Thyroid gland (tissue), 4 donors: ENCODE data around the gene HENMT1. TPM values are rescaled to one million over a fixed set of nuclear protein-coding genes. Genes with fewer than 3 reads are reported as not detected.
"Not testable (repeated sequence)": the region's sequence is repeated elsewhere in the genome, so short reads cannot be mapped to it uniquely, and the experiment has no call there.

ENCODE experiments used
- DNase-seq, 2 donors: peaks; one replicate each; pipeline ENCODE4 v3.0.0-alpha.2; 2019
- H3K27ac ChIP-seq, 3 donors: fragments of 200-600 bp; sonication (generic); 1 replicate in 2 of 3; 2 replicates in 1 of 3; pipeline ENCODE4 v1.5.1; 2016 to 2019; ENCODE audit warnings: mild to moderate bottlenecking in 1 of 3, moderate library complexity in 1 of 3
- H3K27me3 ChIP-seq: fragments of 200-600 bp; sonication (generic); one replicate; pipeline ENCODE4 v1.5.1; 2019
- H3K36me3 ChIP-seq, 2 donors: fragments of 200-600 bp; sonication (generic); one replicate each; pipeline ENCODE4 v1.5.1; 2016 to 2019
- H3K4me1 ChIP-seq, 2 donors: fragments of 200-600 bp; sonication (generic); one replicate each; pipeline ENCODE4 v1.5.1; 2017 to 2019
- H3K4me3 ChIP-seq, 3 donors: fragments of 200-600 bp; sonication (generic); replicated peaks in 1 of 3; 1 replicate in 2 of 3; 2 replicates in 1 of 3; pipeline ENCODE4 v1.5.1; 2016; ENCODE audit warnings: mild to moderate bottlenecking in 1 of 3
- H3K9me3 ChIP-seq: fragments of 200-600 bp; sonication (generic); one replicate; pipeline ENCODE4 v1.5.1; 2017
- CTCF ChIP-seq, 6 experiments: fragments of 200-600 bp in 3 of 6; fragments of 450-650 bp in 3 of 6; sonication (generic) in 3 of 6; IDR thresholded peaks; one replicate each; pipeline ENCODE4 v1.5.1; 2016 to 2019; ENCODE audit warnings: antibody characterized with exemption in 6 of 6, mild to moderate bottlenecking in 2 of 6, inconsistent platforms in 1 of 6, moderate library complexity in 1 of 6
- POLR2A ChIP-seq, 2 donors: fragments of 450-650 bp; IDR thresholded peaks; one replicate each; pipeline ENCODE4 v1.6.1; 2017; ENCODE audit warnings: antibody characterized with exemption in 2 of 2, mild to moderate bottlenecking in 2 of 2, moderate library complexity in 1 of 2
- WGBS, 2 donors: methylation state at CpG; one replicate each; pipeline ENCODE4 v1.1.5; 2017; 5-methylcytosine and 5-hydroxymethylcytosine counted together
- intact Hi-C: fragments of 100-400 bp; cut with DNase I; formaldehyde crosslinking; loops from one replicate; pipeline ENCODE4 v1.15.1; 2023
- total RNA-seq, 4 donors: library from RNA; depleted of rRNA; stranded (reverse); fragments of >200 nt; gene quantifications; one replicate each; pipeline ENCODE4 v1.2.3, GENCODE V29; 2016

HENMT1 gene
- total RNA-seq, 4 donors from 2014 or later: 1.5 to 7.3 (median 3.2) TPM

DNA sequence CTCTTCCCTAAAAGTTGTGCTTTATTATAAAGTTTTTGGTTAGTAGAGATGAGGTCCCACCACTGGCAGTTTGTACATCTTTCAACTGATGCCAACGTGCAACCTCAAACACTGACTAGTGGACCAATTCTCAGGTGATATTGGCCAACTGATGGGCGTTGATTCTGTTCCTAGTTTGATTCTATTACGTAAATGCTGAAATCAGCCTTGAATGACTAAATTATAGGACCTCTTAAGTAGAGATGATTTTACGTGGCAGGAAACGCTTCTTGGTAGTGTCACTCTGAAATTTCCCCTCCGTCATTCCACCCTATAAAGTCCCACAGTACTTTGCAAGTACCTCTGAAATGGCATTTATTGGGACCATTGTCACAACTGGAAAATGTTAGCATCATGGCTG lies 43.0 kb upstream of the HENMT1 start:
- 77 to 80% methylated on average over 6 of the region's 6 CpGs for WGBS, 2 donors
- Histone ChIP-seq H3K36me3 (peaks cover 19 to 21% of the 10 kb centered on the region in 2 donors), H3K9me3 (no peaks in the 10 kb centered on the region), H3K27ac (no peak overlapping the region), H3K4me3 (no peak overlapping the region), H3K4me1 (no peaks in the 10 kb centered on the region), H3K27me3 (no peaks in the 10 kb centered on the region)
- DNase-seq: no peak
- intact Hi-C loops: no loop called here
- TF ChIP-seq CTCF (IDR thresholded peaks at IDR 0.05) (no peak), POLR2A (IDR thresholded peaks at IDR 0.05) (no peak)

- 95 to 98% methylated on average over 6 of the region's 6 CpGs for WGBS, 2 donors
- intact Hi-C loops, H3K27ac ChIP-seq, DNase-seq, H3K4me3 ChIP-seq, H3K9me3 ChIP-seq, H3K4me1 ChIP-seq, H3K27me3 ChIP-seq: not testable (repeated sequence)
- H3K36me3 ChIP-seq: peaks cover 38 to 39% of the 10 kb centered on the region in 2 donors
Observed at GRCh38 chr1:108702109-108702508, 41.2 kb upstream of the HENMT1 start.

DNA sequence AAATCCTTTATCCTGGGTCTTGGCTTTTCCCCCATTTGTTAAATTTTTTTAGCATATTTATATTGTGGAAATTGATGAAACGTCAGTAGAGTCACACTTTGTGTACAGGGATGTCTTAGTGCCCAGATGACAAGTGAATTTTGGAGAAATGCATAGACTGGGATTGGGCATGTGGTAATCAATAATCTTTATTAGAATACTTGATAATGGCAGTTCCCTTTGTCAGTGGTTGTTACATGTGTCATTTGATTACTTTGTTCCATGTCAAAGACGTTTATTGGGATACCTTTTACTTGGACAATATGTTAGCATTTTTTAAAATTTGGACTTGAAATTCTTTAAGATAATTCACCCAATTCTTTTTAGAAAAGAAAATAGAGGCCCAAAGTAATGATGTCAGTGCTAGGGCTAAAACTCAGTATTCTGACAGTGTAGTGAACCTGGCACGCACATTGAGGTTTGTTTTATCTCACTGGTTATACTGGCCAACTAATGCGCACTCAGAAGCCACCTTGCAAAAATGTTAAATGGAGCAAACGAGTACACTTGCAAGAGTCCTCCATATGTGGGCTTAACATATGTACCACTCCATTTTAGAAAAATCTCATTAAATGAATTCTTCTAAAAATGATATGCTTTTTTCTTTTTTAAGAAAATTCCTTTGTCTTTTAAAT lies 40.4 kb upstream of the HENMT1 start:
- Histone ChIP-seq H3K9me3 (no peaks in the 10 kb centered on the region), H3K36me3 (peaks cover 44 to 45% of the 10 kb centered on the region in 2 donors), H3K4me3 (no peak overlapping the region), H3K27me3 (no peaks in the 10 kb centered on the region), H3K4me1 (no peaks in the 10 kb centered on the region), H3K27ac (no peak overlapping the region)
- TF ChIP-seq POLR2A (IDR thresholded peaks at IDR 0.05) (no peak), CTCF (IDR thresholded peaks at IDR 0.05) (no peak)
- 89 to 90% methylated on average over 5 of the region's 5 CpGs for WGBS, 2 donors
- intact Hi-C loops: no loop called here
- no peak for DNase-seq

- intact Hi-C loops: no loop called here
Observed at GRCh38 chr1:108699375-108700332, 38.8 kb upstream of the HENMT1 start.

GRCh38 chr1:108695535-108695934 lies 34.6 kb upstream of the HENMT1 start:
- intact Hi-C loops: no loop called here

More at GRCh38 chr1:108699375-108700332, 38.8 kb upstream of the HENMT1 start:
- peaks cover 45 to 48% of the 10 kb centered on the region in 2 donors for H3K36me3 ChIP-seq
- WGBS, 2 donors: 86 to 87% methylated on average over 22 of the region's 22 CpGs
- no peaks in the 10 kb centered on the region for H3K9me3 ChIP-seq
- H3K27me3 ChIP-seq: no peaks in the 10 kb centered on the region
- TF ChIP-seq POLR2A (IDR thresholded peaks at IDR 0.05) (no peak), CTCF (IDR thresholded peaks at IDR 0.05) (no peak)
- H3K4me1 ChIP-seq: peaks cover 4 to 7% of the 10 kb centered on the region in 2 donors
- no peak overlapping the region for H3K27ac ChIP-seq
- no peak overlapping the region for H3K4me3 ChIP-seq
- no peak for DNase-seq

More at GRCh38 chr1:108695535-108695934, 34.6 kb upstream of the HENMT1 start:
- TF ChIP-seq POLR2A (IDR thresholded peaks at IDR 0.05) (no peak), CTCF (IDR thresholded peaks at IDR 0.05) (no peak)
- peaks cover 40 to 45% of the 10 kb centered on the region in 2 donors for H3K36me3 ChIP-seq
- no peaks in the 10 kb centered on the region for H3K27me3 ChIP-seq
- no peak overlapping the region for H3K27ac ChIP-seq
- H3K4me1 ChIP-seq: peaks cover 19 to 23% of the 10 kb centered on the region in 2 donors
- no peak for DNase-seq
- H3K9me3 ChIP-seq: no peaks in the 10 kb centered on the region
- WGBS, 2 donors: 76 to 86% methylated on average over 5 of the region's 5 CpGs
- no peak overlapping the region for H3K4me3 ChIP-seq
